Esophagus (tissue), 2 donors: ENCODE results near the gene ALLC. TPM values are rescaled to one million over a fixed set of nuclear protein-coding genes. Genes with fewer than 3 reads are reported as not detected.
"Not testable (repeated sequence)": the region's sequence is repeated elsewhere in the genome, so short reads cannot be mapped to it uniquely, and the experiment has no call there.

Experiments used
- H3K27ac ChIP-seq, 2 donors: one replicate each; pipeline ENCODE4 v1.5.1; 2013; ENCODE audit warnings: low read depth in 2 of 2, mild to moderate bottlenecking in 2 of 2, inconsistent platforms in 1 of 2, low read length in 1 of 2, moderate library complexity in 1 of 2
- H3K27me3 ChIP-seq, 2 donors: one replicate each; pipeline ENCODE4 v1.6.1; 2013; ENCODE audit warnings: low read length in 2 of 2, control low read depth in 1 of 2, mild to moderate bottlenecking in 1 of 2; ENCODE audit not compliant: insufficient read depth in 2 of 2, control insufficient read depth in 1 of 2
- H3K36me3 ChIP-seq, 2 donors: one replicate each; pipeline ENCODE4 v1.6.1; 2013; ENCODE audit warnings: low read length in 1 of 2; ENCODE audit not compliant: control insufficient read depth in 2 of 2, insufficient read depth in 2 of 2
- H3K4me1 ChIP-seq, 2 donors: one replicate each; pipeline ENCODE4 v1.6.1; 2013; ENCODE audit warnings: low read length in 1 of 2; ENCODE audit not compliant: control insufficient read depth in 2 of 2, insufficient read depth in 2 of 2
- H3K4me3 ChIP-seq, 2 donors: one replicate each; pipeline ENCODE4 v1.5.1; 2013; ENCODE audit warnings: low read length in 2 of 2, mild to moderate bottlenecking in 2 of 2, low read depth in 1 of 2, moderate library complexity in 1 of 2
- H3K9me3 ChIP-seq, 2 donors: one replicate each; pipeline ENCODE4 v1.6.1; 2013; ENCODE audit warnings: mild to moderate bottlenecking in 2 of 2, low read depth in 1 of 2, low read length in 1 of 2, moderate library complexity in 1 of 2; ENCODE audit not compliant: control insufficient read depth in 2 of 2, insufficient read depth in 1 of 2
- WGBS, 2 donors: extraction: QIAGEN DNeasy Blood & Tissue Kit; methylation state at CpG; one replicate each; pipeline ENCODE4 v1.1.7; 2013; 5-methylcytosine and 5-hydroxymethylcytosine counted together
- polyA plus RNA-seq, 2 donors: library from polyadenylated mRNA; stranded (reverse); fragments of 200-250 nt; gene quantifications; one replicate each; pipeline ENCODE4 v1.2.3, GENCODE V29; 2013
- donor health status: healthy with polysubstance abuse.
- donor health status: Bipolar disorder and iron deficiency.

ALLC gene
- polyA plus RNA-seq: under 1 TPM in 1 of 2 donors, not detected in 1; 0.04 TPM

GRCh38 chr2:3657881-3658280 lies at the start of gene ALLC:
Gene ALLC (plus strand): TSS chr2:3658200. CDS start chr2:3671158, 12,958 bp downstream.
- peak within 1 kb of the TSS in 1 of 2 donors; percentile 11 for H3K27ac ChIP-seq
- no peaks in the 10 kb centered on the region for H3K36me3 ChIP-seq
- peaks cover 0 to 2% of the 10 kb centered on the region in 2 donors for H3K4me1 ChIP-seq
- no peaks in the 10 kb centered on the region for H3K27me3 ChIP-seq
- H3K4me3 ChIP-seq: no peak within 1 kb of the TSS
- H3K9me3 ChIP-seq: no peaks in the 10 kb centered on the region
- 76 to 92% methylated on average over 6 to 7 of the region's 7 CpGs for WGBS, 2 donors

- Histone ChIP-seq H3K36me3 (no peaks in the 10 kb centered on the region), H3K27me3 (no peaks in the 10 kb centered on the region), H3K4me1 (no peaks in the 10 kb centered on the region), H3K9me3 (no peaks in the 10 kb centered on the region), H3K27ac (no peak overlapping the region), H3K4me3 (no peak overlapping the region)
- WGBS, 2 donors: 79 to 80% methylated on average over 19 of the region's 19 CpGs
Observed at GRCh38 chr2:3608373-3609278, 49.4 kb upstream of the ALLC start.

GRCh38 chr2:3609279-3609673 lies 48.7 kb upstream of the ALLC start:
- H3K27ac ChIP-seq, H3K4me1 ChIP-seq, H3K4me3 ChIP-seq, H3K27me3 ChIP-seq, H3K9me3 ChIP-seq, H3K36me3 ChIP-seq: not testable (repeated sequence)
- WGBS, 2 donors: 83 to 85% methylated on average over 4 of the region's 4 CpGs

GRCh38 chr2:3610415-3610814 lies 47.6 kb upstream of the ALLC start:
- H3K36me3 ChIP-seq: no peaks in the 10 kb centered on the region
- H3K4me1 ChIP-seq: no peaks in the 10 kb centered on the region
- no peak overlapping the region for H3K4me3 ChIP-seq
- no peaks in the 10 kb centered on the region for H3K27me3 ChIP-seq
- no peaks in the 10 kb centered on the region for H3K9me3 ChIP-seq
- 86 to 90% methylated on average over 9 of the region's 9 CpGs for WGBS, 2 donors
- H3K27ac ChIP-seq: no peak overlapping the region

GRCh38 chr2:3610881-3611505 lies 47.0 kb upstream of the ALLC start:
- H3K9me3 ChIP-seq: no peaks in the 10 kb centered on the region
- H3K4me3 ChIP-seq: no peak overlapping the region
- no peak overlapping the region for H3K27ac ChIP-seq
- H3K4me1 ChIP-seq: no peaks in the 10 kb centered on the region
- no peaks in the 10 kb centered on the region for H3K27me3 ChIP-seq
- WGBS, 2 donors: 78% methylated on average over 23 of the region's 23 CpGs
- no peaks in the 10 kb centered on the region for H3K36me3 ChIP-seq

GRCh38 chr2:3611589-3611988 lies 46.4 kb upstream of the ALLC start:
- H3K4me1 ChIP-seq: no peaks in the 10 kb centered on the region
- H3K27ac ChIP-seq: no peak overlapping the region
- H3K4me3 ChIP-seq: no peak overlapping the region
- no peaks in the 10 kb centered on the region for H3K36me3 ChIP-seq
- no peaks in the 10 kb centered on the region for H3K27me3 ChIP-seq
- WGBS, 2 donors: 82 to 84% methylated on average over 11 of the region's 11 CpGs
- no peaks in the 10 kb centered on the region for H3K9me3 ChIP-seq

GRCh38 chr2:3612639-3613523 lies 45.1 kb upstream of the ALLC start:
- no peaks in the 10 kb centered on the region for H3K27me3 ChIP-seq
- H3K4me3 ChIP-seq: no peak overlapping the region
- WGBS, 2 donors: 87 to 88% methylated on average over 29 of the region's 29 CpGs
- H3K9me3 ChIP-seq: peaks cover 0 to 2% of the 10 kb centered on the region in 2 donors
- no peaks in the 10 kb centered on the region for H3K4me1 ChIP-seq
- no peak overlapping the region for H3K27ac ChIP-seq
- no peaks in the 10 kb centered on the region for H3K36me3 ChIP-seq

- Histone ChIP-seq H3K4me3 (no peak overlapping the region), H3K27ac (no peak overlapping the region), H3K9me3 (peaks cover 0 to 2% of the 10 kb centered on the region in 2 donors), H3K36me3 (no peaks in the 10 kb centered on the region), H3K27me3 (no peaks in the 10 kb centered on the region), H3K4me1 (no peaks in the 10 kb centered on the region)
- 95 to 96% methylated on average over 12 of the region's 12 CpGs for WGBS, 2 donors
Observed at GRCh38 chr2:3613524-3613905, 44.5 kb upstream of the ALLC start.

- H3K27me3 ChIP-seq, H3K27ac ChIP-seq, H3K4me3 ChIP-seq, H3K36me3 ChIP-seq, H3K9me3 ChIP-seq, H3K4me1 ChIP-seq: not testable (repeated sequence)
- WGBS, 2 donors: 83 to 95% methylated on average over 2 of the region's 2 CpGs
Observed at GRCh38 chr2:3614743-3615142, 43.3 kb upstream of the ALLC start.
